C4-2B (cell line): ENCODE data around the gene ARHGAP21.

Experiments
- CTCF ChIP-seq: fragments of 450-650 bp; conservative IDR thresholded peaks from 2 replicates; pipeline ENCODE4 v1.5.1; 2017; ENCODE audit warnings: mild to moderate bottlenecking
- ZFX ChIP-seq: fragments of 450-650 bp; IDR thresholded peaks from 2 replicates; pipeline ENCODE4 v1.6.1; 2017

- TF ChIP-seq CTCF, result no peak
- TF ChIP-seq ZFX, result no peak
Measured at GRCh38 chr10:24683554-24683953, 40.1 kb downstream of the ARHGAP21 start.
